HG03045 (cell line): ENCODE results near the gene C15orf40.

Source experiments
- ATAC-seq: cut with Tn5 transposase; IDR thresholded peaks from one replicate; pipeline ENCODE4 v1.9.1; 2021; ENCODE audit warnings: mild to moderate bottlenecking, moderate library complexity; ENCODE audit not compliant: unreplicated experiment

Gene C15orf40

DNA sequence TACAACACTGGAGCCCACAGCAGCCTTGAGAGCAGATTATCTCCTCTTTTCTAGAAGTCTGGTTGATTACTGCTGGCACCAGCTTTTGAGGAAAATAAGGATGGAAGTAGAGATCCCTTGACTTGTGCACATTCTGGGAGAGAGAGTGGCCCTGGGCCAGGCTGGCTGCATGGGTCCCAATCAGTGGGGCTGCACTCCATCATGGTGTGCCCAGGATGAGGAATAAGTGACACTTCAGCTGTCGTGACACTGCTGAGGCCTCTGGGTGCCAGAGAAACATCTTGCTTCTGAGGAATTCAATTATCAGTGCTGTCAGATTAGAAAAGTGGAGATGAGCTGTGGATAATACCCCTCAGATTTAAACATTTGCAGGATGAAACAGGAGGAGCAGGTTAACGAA lies 16.4 kb downstream of the C15orf40 start:
- ATAC-seq: no peak

DNA sequence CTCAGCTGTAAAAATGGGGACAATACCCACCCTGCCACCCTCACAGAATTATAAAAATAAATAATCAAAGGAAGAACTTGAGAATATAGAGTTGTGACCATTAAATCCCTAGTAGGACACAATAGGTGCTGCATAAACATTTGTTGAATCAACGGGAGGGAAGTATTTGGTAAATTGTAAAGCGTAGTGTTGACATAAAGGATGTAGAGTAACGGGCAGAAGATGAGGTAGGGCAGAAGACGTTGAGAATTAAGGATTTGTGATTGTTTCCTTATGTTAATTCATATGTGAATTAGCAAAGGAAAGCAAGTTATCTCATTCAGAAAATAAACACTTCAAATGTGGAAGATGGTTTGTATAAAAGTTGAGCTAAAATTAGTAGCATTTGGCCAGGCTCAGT lies 18.3 kb downstream of the C15orf40 start:
- no peak for ATAC-seq

DNA sequence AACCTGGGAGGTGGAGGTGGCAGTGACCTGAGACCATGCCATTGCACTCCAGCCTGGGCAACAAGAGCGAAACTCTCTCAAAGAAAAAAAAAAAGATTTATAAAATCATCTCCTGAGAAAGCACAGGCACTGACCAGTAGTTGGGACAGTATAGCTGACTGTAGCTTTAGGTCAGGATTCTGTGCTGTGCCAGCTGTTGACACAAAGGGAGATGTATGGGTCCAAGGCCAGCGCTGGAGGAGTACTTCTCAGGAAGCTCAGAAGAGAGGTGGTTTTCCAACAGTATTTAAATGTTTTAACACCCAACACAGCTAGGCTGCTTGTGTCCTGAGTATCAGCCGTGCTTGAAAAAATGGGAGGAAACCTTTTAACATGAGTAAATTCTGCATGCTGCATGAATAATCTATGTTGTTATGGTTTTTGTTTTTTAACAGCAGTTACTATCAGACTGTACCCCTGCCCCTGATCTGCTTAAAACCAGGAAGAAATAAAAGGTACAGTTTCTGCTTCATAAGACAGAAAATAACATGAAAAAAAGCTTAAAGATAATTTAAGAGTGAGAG lies 18.9 kb downstream of the C15orf40 start:
- ATAC-seq: no peak

GRCh38 chr15:82986442-82986780 lies 25.0 kb downstream of the C15orf40 start:
- ATAC-seq: peak; percentile 29

DNA sequence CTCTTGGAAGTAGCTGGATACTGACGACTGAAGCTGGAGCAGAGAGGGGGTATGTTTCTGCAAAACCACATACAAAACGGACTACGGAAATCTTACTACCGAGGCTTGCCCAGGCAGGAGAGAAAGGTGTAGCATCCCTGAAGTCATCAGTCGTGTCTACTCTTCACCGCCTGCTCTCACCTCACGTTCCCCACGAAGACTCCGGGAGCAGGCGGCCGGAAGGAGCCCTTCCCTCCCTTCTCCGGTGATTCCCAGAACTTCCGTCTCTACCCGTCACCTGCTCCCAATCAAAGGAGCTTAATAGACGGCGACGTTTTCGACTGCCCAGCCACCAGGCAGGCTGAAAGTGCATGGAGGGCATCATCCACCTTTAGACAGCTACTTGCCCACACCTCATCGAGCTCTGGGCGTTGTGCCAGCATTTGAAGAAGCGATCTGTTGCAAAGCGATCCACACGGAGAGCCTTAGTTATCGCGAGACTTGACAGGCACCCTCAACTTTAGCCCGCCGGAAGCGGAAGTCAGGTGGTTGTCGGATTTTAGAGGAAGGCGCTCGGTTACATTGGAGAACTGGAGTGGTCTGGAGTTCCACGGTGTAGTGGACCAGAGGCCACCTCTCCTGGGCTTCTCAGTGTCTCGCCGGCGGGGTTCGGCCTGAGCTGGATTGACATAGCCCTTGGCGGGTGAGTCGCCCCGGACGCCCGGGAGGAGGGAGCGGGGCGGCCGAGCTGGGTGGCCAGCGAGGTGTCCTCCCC lies 25.6 kb downstream of the C15orf40 start, which contains the start of gene RAMAC:
Gene RAMAC, plus strand, starts transcription at position 523 of the 754 bp plus-strand sequence. CDS start 2,809 bp downstream, outside the sequence.
- peak; percentile 95 for ATAC-seq

DNA sequence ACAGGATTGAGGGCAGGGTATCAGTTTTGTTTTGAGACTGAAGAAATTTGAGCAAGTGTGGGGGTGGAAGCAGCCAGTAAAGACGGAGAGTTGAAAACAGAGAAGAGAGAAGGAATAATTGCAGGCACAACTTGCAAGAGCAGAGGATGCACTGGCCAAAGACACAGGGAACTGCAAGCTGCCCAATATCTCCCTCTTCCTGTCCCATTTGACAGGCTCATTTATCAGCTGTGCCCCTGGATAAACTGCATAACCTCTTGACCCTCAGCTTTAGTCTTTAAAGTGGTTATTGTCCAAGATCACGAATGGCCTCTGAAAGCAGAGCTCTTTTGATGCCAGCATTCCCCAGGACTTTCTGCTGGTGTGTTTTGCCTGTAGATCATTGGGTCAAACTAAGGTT lies 30.5 kb downstream of the C15orf40 start:
- no peak for ATAC-seq

DNA sequence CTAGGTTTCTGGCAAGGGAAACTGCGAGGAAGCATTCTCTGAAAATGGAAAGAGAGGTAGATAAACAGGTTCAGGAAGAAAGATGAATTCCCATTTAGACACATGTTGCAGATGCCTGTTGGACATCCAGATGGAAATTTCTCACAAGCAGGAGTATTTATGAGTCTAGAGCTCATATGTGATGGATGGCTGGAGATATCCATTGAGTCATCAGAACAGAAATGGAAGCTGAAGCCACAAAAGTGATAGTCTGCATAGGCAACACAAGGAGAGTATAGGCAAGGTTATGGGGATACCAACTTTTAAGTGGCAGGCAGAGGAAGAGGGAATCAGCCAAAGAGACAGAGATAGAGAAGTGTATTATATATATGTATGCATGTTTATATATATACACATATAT lies 31.7 kb downstream of the C15orf40 start:
- no peak for ATAC-seq

DNA sequence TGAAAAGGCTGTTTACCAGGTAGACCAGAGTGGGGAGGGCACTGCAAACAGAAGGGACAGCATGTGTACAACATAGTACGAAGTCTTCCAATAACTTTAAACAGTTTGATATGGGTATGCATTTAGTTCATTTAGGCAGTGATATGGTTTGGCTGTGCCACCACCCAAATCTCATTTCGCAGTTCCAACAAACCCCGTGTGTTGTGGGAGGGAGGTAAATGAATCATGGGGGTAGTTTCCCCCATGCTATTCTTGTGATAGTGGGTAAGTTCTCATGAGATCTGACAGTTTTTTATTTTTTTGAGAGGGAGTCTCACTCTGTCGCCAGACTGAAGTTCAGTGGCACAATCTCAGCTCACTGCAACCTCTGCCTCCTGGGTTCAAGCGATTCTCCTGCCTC lies 33.0 kb downstream of the C15orf40 start:
- no peak for ATAC-seq

DNA sequence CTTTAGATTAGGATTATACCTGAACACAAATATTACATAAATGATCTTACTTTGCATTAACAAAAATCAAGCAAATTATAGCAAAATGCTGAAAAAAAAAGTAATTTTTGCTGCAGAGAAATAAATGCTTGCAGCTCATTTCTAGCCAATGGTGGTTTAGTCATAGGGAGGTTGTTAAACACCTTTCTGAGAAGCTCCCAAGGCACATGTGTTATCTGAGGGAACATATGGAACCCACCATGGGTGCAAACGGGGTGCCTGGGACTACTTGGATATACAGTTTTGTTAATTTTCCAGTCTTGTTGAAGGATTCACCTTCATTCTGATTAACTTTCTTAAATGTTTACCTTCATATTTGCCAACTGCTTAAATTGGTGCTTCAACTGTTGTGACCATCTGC lies 34.4 kb downstream of the C15orf40 start:
- ATAC-seq: no peak

DNA sequence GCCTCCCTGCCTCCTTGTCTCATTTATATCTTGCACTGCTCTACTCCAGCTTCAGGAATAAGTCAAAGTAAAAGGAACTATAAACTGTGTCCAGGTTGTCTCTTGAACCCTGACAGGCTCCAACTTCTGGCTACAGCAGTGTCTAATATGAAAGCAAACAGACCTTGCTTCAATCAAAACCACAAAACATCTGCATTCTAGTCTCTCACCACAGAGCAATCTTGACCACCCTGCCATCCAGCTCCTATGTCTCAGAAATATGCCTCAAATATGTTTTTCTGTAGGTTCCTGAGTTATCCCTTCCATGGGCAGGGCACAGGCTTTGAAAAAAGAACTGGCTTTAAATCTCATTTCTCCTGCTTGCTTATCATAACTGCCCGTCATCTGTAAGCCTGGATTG lies 38.4 kb downstream of the C15orf40 start:
- no peak for ATAC-seq

GRCh38 chr15:82971218-82971984 lies 40.0 kb downstream of the C15orf40 start:
- ATAC-seq: no peak

GRCh38 chr15:82970696-82971095 lies 40.7 kb downstream of the C15orf40 start:
- no peak for ATAC-seq

DNA sequence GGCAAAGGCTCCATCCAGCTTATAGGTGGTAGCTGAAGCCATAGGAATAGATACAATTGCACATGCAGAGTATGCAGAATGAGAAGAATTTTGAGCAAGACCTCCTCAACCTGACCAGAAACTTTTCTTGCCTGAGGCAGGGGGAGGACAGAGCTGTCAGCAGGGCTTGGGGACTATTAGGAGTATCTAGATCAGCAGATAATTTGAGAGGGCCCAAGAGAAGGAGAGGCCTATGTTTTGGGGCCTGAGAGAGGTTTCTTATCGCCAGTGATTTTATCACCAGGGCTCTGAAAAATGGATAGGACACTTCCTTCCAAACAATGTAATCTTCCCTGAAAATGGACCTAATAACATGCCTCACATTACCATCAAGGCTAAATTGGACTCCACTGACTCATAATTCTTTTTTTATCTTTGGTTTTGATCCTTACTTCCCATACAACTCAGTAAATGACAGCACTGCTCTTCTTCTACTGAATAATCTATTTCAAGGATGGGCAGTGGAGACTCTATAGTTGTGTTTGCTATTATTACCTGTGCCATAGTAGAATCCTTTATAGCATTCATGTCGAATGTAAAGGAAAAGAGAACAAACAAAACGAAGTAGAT lies 41.3 kb downstream of the C15orf40 start:
- ATAC-seq: no peak

- no peak for ATAC-seq
These were observed 42.1 kb downstream of the C15orf40 start for GRCh38 chr15:82969353-82969752.

- no peak for ATAC-seq
These were observed 43.4 kb downstream of the C15orf40 start for GRCh38 chr15:82968066-82968465.

GRCh38 chr15:82966671-82967071 lies 44.8 kb downstream of the C15orf40 start:
- ATAC-seq: peak; percentile 83

DNA sequence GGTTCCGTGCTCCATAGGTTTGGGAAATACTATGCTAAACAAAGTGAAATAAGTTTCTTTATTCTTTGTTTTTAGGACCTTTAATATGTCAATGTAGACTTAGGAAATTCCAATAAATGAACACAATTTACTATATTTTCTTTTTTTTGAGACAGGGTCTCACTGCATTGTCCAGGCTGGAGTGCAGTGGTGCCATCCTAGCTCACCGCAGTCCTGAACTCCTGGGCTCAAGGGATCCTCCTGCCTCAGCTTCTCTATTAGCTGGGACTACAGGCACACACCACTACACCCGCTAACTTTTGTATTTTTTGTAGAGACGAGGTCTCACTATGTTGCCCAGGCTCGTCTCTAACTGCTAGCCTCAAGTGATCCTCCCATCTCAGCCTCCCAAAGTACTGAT lies 46.5 kb downstream of the C15orf40 start:
- no peak for ATAC-seq

GRCh38 chr15:82963471-82964341 lies 47.7 kb downstream of the C15orf40 start:
- no peak for ATAC-seq

GRCh38 chr15:82960766-82961165 lies 50.7 kb downstream of the C15orf40 start:
- no peak for ATAC-seq

DNA sequence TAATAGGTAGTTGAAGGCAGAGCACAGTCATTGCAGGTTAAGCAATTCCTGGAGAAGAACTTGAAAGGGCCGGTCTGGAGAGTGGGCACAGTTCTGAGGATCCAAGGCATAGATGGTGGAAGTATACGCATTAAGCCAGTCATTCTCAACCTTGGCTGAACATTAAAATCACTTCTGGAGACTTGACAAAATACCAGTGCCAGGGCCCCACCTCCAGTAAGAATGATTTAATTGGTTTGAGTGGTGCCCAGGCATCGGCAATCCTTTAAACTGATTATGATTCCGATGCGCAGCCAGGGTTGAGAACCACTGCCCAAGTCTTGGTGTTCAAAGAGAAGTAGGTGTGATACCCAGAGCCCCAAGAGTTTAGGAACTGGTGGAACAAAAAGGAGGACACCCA lies 52.0 kb downstream of the C15orf40 start:
- no peak for ATAC-seq

GRCh38 chr15:82958638-82959037 lies 52.8 kb downstream of the C15orf40 start:
- no peak for ATAC-seq
